WTC11 (cell line): ENCODE results near the gene GPR63.

ENCODE experiments used
- ATF1 ChIP-seq: sonication (generic); formaldehyde crosslinking; IDR thresholded peaks from 2 replicates; pipeline ENCODE4 v1.8.1; 2023; ENCODE audit warnings: mild to moderate bottlenecking, moderate library complexity, missing genetic modification reagents
- TCF7 ChIP-seq: sonication (generic); formaldehyde crosslinking; IDR thresholded peaks from 2 replicates; pipeline ENCODE4 v1.8.0; 2022; ENCODE audit warnings: mild to moderate bottlenecking, low read depth, missing genetic modification reagents, moderate library complexity
- TF ChIP-seq, protein P1 (sequence below): sonication (generic); formaldehyde crosslinking; IDR thresholded peaks from 2 replicates; pipeline ENCODE4 v1.8.1; 2022; ENCODE audit warnings: low read depth, missing genetic modification reagents, borderline replicate concordance

DNA sequence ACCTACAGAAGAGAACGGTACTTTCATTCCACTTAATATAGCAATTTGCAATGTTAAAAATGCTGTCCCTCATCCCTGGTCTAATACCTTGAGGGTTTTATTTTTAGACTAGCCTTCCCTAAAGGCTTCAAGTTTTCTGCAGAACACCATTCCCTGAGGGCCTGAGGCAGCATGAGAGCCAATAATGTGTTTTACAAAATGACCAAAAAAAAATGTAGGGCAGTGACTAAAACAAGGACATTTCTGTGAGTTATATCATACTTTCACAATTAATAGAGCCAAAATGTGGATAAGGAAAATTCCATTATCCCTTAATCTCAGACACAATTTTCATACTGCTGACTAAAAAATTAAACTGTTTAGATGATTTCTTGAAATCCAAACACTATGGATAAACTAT lies 22.7 kb downstream of the GPR63 start:
- TF ChIP-seq ATF1 (CRISPR knock-in tag) = no peak
- TF ChIP-seq TCF7 (CRISPR knock-in tag) = no peak
- TF ChIP-seq, protein P1, sequence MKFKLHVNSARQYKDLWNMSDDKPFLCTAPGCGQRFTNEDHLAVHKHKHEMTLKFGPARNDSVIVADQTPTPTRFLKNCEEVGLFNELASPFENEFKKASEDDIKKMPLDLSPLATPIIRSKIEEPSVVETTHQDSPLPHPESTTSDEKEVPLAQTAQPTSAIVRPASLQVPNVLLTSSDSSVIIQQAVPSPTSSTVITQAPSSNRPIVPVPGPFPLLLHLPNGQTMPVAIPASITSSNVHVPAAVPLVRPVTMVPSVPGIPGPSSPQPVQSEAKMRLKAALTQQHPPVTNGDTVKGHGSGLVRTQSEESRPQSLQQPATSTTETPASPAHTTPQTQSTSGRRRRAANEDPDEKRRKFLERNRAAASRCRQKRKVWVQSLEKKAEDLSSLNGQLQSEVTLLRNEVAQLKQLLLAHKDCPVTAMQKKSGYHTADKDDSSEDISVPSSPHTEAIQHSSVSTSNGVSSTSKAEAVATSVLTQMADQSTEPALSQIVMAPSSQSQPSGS (CRISPR knock-in tag) = no peak
